H9 (cell line): ENCODE measurements around the gene UGT1A6. TPM values are rescaled to one million over a fixed set of nuclear protein-coding genes. Genes with fewer than 3 reads are reported as not detected.

Experiments used
- DNase-seq: peaks from one replicate; pipeline ENCODE4 v3.0.0-alpha.2; 2017
- H2AFZ ChIP-seq: one replicate; pipeline ENCODE4 v1.6.1; 2013; ENCODE audit warnings: mild to moderate bottlenecking, low read length, control low read depth, moderate library complexity
- H2AK5ac ChIP-seq: 2 replicates; pipeline ENCODE4 v1.6.1; 2013; ENCODE audit warnings: low read length, control low read depth, mixed read lengths; ENCODE audit not compliant: insufficient read length
- H2BK120ac ChIP-seq: one replicate; pipeline ENCODE4 v1.6.1; 2013; ENCODE audit warnings: low read depth, mild to moderate bottlenecking, low read length, control low read depth, inconsistent platforms; ENCODE audit not compliant: poor library complexity, severe bottlenecking
- H2BK12ac ChIP-seq: 2 replicates; pipeline ENCODE4 v1.6.1; 2013; ENCODE audit warnings: low read length, control low read depth, mixed read lengths, low read depth; ENCODE audit not compliant: insufficient read length
- H2BK15ac ChIP-seq: 2 replicates; pipeline ENCODE4 v1.6.1; 2013; ENCODE audit warnings: low read depth, low read length, control low read depth
- H2BK20ac ChIP-seq: one replicate; pipeline ENCODE4 v1.6.1; 2013; ENCODE audit warnings: low read depth, mild to moderate bottlenecking, low read length, control low read depth, inconsistent platforms; ENCODE audit not compliant: poor library complexity, severe bottlenecking
- H2BK5ac ChIP-seq: 2 replicates; pipeline ENCODE4 v1.6.1; 2013; ENCODE audit warnings: low read length, control low read depth, mixed read lengths; ENCODE audit not compliant: insufficient read length
- H3K14ac ChIP-seq: 2 replicates; pipeline ENCODE4 v1.6.1; 2013; ENCODE audit warnings: low read length, control low read depth; ENCODE audit not compliant: insufficient read depth
- H3K18ac ChIP-seq: 2 replicates; pipeline ENCODE4 v1.6.1; 2013; ENCODE audit warnings: low read depth, mild to moderate bottlenecking, mixed read lengths, low read length, control low read depth; ENCODE audit not compliant: insufficient read length
- H3K23ac ChIP-seq: 2 replicates; pipeline ENCODE4 v1.6.1; 2013; ENCODE audit warnings: low read length, control low read depth, mixed read lengths, low read depth; ENCODE audit not compliant: insufficient read length
- H3K23me2 ChIP-seq: 2 replicates; pipeline ENCODE4 v1.6.1; 2013; ENCODE audit warnings: low read depth, mild to moderate bottlenecking, mixed read lengths, low read length, control low read depth; ENCODE audit not compliant: insufficient read length, poor library complexity, severe bottlenecking
- H3K27ac ChIP-seq: 2 replicates; pipeline ENCODE4 v1.5.1; 2013; ENCODE audit warnings: low read length, control low read depth, mixed read lengths, low read depth; ENCODE audit not compliant: insufficient read length
- H3K27me3 ChIP-seq: 2 replicates; pipeline ENCODE4 v1.6.1; 2013; ENCODE audit warnings: low read length, control low read depth, inconsistent platforms; ENCODE audit not compliant: insufficient read depth
- H3K4ac ChIP-seq: 2 replicates; pipeline ENCODE4 v1.6.1; 2013; ENCODE audit warnings: low read depth, mild to moderate bottlenecking, control low read depth, inconsistent platforms, low read length, moderate library complexity
- H3K4me1 ChIP-seq: 2 replicates; pipeline ENCODE4 v1.6.1; 2013; ENCODE audit warnings: low read length, control low read depth, inconsistent platforms; ENCODE audit not compliant: insufficient read depth
- H3K4me2 ChIP-seq: 2 replicates; pipeline ENCODE4 v1.6.1; 2013; ENCODE audit warnings: low read length, control low read depth, mixed read lengths; ENCODE audit not compliant: insufficient read length, insufficient read depth
- H3K56ac ChIP-seq: 2 replicates; pipeline ENCODE4 v1.6.1; 2013; ENCODE audit warnings: low read depth, mild to moderate bottlenecking, mixed read lengths, low read length, control low read depth; ENCODE audit not compliant: insufficient read length
- H3K79me1 ChIP-seq: 2 replicates; pipeline ENCODE4 v1.6.1; 2013; ENCODE audit warnings: low read depth, mild to moderate bottlenecking, moderate library complexity, low read length, control low read depth, inconsistent platforms; ENCODE audit not compliant: insufficient read depth, poor library complexity, severe bottlenecking
- H3K79me2 ChIP-seq: 2 replicates; pipeline ENCODE4 v1.6.1; 2013; ENCODE audit warnings: low read length, control low read depth, inconsistent platforms; ENCODE audit not compliant: insufficient read depth
- H3K9ac ChIP-seq: 2 replicates; pipeline ENCODE4 v1.6.1; 2013; ENCODE audit warnings: low read length, control low read depth, mixed read lengths; ENCODE audit not compliant: insufficient read length; ENCODE audit errors: extremely low read depth
- H3K9me3 ChIP-seq: one replicate; pipeline ENCODE4 v1.6.1; 2013; ENCODE audit warnings: low read depth, low read length, inconsistent platforms; ENCODE audit not compliant: control insufficient read depth
- H3T11ph ChIP-seq: one replicate; pipeline ENCODE4 v1.6.1; 2013; ENCODE audit warnings: mild to moderate bottlenecking, low read length, control low read depth, inconsistent platforms
- H4K20me1 ChIP-seq: one replicate; pipeline ENCODE4 v1.6.1; 2013; ENCODE audit not compliant: control insufficient read depth, insufficient read length, insufficient read depth
- H4K5ac ChIP-seq: 2 replicates; pipeline ENCODE4 v1.6.1; 2013; ENCODE audit warnings: low read depth, mild to moderate bottlenecking, mixed read lengths, low read length, control low read depth; ENCODE audit not compliant: insufficient read length
- H4K8ac ChIP-seq: replicated peaks from 2 replicates; pipeline ENCODE4 v1.6.1; 2013; ENCODE audit warnings: low read length, control low read depth, mixed read lengths, low read depth; ENCODE audit not compliant: insufficient read length
- H4K91ac ChIP-seq: 2 replicates; pipeline ENCODE4 v1.6.1; 2013; ENCODE audit warnings: low read depth, mild to moderate bottlenecking, moderate library complexity, mixed read lengths, low read length, control low read depth; ENCODE audit not compliant: insufficient read length
- H3K27ac Mint-ChIP-seq, 3 experiments: 2 replicates in 2 of 3; 3 replicates in 1 of 3; pipeline ENCODE4 v1.8.0; 2020 to 2021; ENCODE audit warnings: mixed read lengths in 3 of 3, mild to moderate bottlenecking in 1 of 3, moderate library complexity in 1 of 3
- H3K27me3 Mint-ChIP-seq: 2 replicates; pipeline ENCODE4 v1.8.0; 2021; ENCODE audit warnings: low read depth, mild to moderate bottlenecking, moderate library complexity, mixed read lengths
- H3K36me3 Mint-ChIP-seq, 3 experiments: 2 replicates in 2 of 3; 3 replicates in 1 of 3; pipeline ENCODE4 v1.8.0; 2020 to 2021; ENCODE audit warnings: low read depth in 3 of 3, mixed read lengths in 3 of 3; ENCODE audit not compliant: insufficient read depth in 1 of 3
- H3K4me1 Mint-ChIP-seq, 2 experiments: 2 replicates each; pipeline ENCODE4 v1.8.0; 2020; ENCODE audit warnings: mixed read lengths in 2 of 2
- H3K4me3 Mint-ChIP-seq, 2 experiments: 2 replicates in 1 of 2; 3 replicates in 1 of 2; pipeline ENCODE4 v1.8.0; 2020 to 2021; ENCODE audit warnings: mild to moderate bottlenecking in 2 of 2, mixed read lengths in 2 of 2, moderate library complexity in 1 of 2
- H3K9me3 Mint-ChIP-seq, 2 experiments: 2 replicates in 1 of 2; 3 replicates in 1 of 2; pipeline ENCODE4 v1.8.0; 2020; ENCODE audit warnings: mild to moderate bottlenecking in 2 of 2, mixed read lengths in 2 of 2, moderate library complexity in 1 of 2
- CTCF ChIP-seq: fragments of 200-600 bp; sonication (generic); conservative IDR thresholded peaks from 3 replicates; pipeline ENCODE4 v1.8.0; 2021; ENCODE audit warnings: antibody characterized with exemption, mild to moderate bottlenecking
- WGBS: extraction: QIAGEN DNeasy Blood & Tissue Kit; methylation state at CpG from one replicate; pipeline ENCODE4 v1.1.7; 2013; ENCODE audit warnings: missing lambda C conversion rate, low lambda C conversion rate, mixed read lengths; ENCODE audit not compliant: insufficient read length; ENCODE audit errors: extremely low coverage; 5-methylcytosine and 5-hydroxymethylcytosine counted together
- total RNA-seq: library from RNA; stranded (reverse); gene quantifications from 2 replicates; pipeline ENCODE4 v1.2.1, GENCODE V29; 2021

The UGT1A6 gene
- total RNA-seq, 1 experiment from 2014 or later, result not detected

GRCh38 chr2:233672886-233673285 lies 19.8 kb upstream of the UGT1A6 start:
- Histone ChIP-seq H3K79me1 (no peaks in the 10 kb centered on the region), H2BK15ac (no peak overlapping the region), H3K9ac (no peak overlapping the region), H2BK12ac (no peak overlapping the region), H4K5ac (no peak overlapping the region), H2AFZ (no peak overlapping the region), H4K91ac (no peak overlapping the region), H4K8ac (no peak overlapping the region), H3K56ac (no peak overlapping the region), H3K4ac (no peak overlapping the region), H3K23me2 (no peaks in the 10 kb centered on the region), H3K9me3 (no peaks in the 10 kb centered on the region), H2BK120ac (no peak overlapping the region), H4K20me1 (no peaks in the 10 kb centered on the region), H3K4me2 (no peak overlapping the region), H3K23ac (no peak overlapping the region), H3K14ac (no peak overlapping the region), H3K27ac (no peak overlapping the region), H2AK5ac (no peak overlapping the region), H2BK20ac (no peak overlapping the region), H3K27me3 (no peaks in the 10 kb centered on the region), H3K18ac (no peak overlapping the region), H3K79me2 (no peaks in the 10 kb centered on the region), H2BK5ac (no peak overlapping the region), H3K4me1 (no peaks in the 10 kb centered on the region; the same call in 1 of the 2 replicates), H3T11ph (no peak overlapping the region)
- DNase-seq, result no peak
- H3K4me1 Mint-ChIP-seq, result peaks cover 2 to 5% of the 10 kb centered on the region in 2 experiments; a peak in 3 of 4 replicates
- peaks cover 0 to 8% of the 10 kb centered on the region in 2 experiments; a peak in 2 of 5 replicates for H3K9me3 Mint-ChIP-seq
- WGBS, result no CpG with 5 or more reads among the region's 3 CpGs
- H3K4me3 Mint-ChIP-seq, result no peak overlapping the region
- peaks cover 11% of the 10 kb centered on the region for H3K27me3 Mint-ChIP-seq
- no peaks in the 10 kb centered on the region for H3K36me3 Mint-ChIP-seq
- no peak for TF ChIP-seq CTCF
- H3K27ac Mint-ChIP-seq, result no peak overlapping the region
